PC-3 (cell line): ENCODE measurements around the gene EPHB2. TPM values are rescaled to one million over a fixed set of nuclear protein-coding genes. Genes with fewer than 3 reads are reported as not detected.
A peak's percentile ranks its signal among the peaks of the same experiment; 100 is the strongest.

Experiments
- ATAC-seq: fragments of 200-7000 bp; cut with Tn5 transposase; 2 replicates; pipeline ENCODE4 v1.9.1; 2020; ENCODE audit warnings: mild to moderate bottlenecking, moderate library complexity
- BruUV-seq: library from RNA; stranded (reverse); fragments of 400-500 nt; replicated peaks from 2 replicates; lab custom pipeline; 2021; lab: Mats Ljungman, UMichigan
- CTCF ChIA-PET: fragments of 300-600 bp; sonication (Branson Sonifier 250); formaldehyde crosslinking; loops from one replicate; lab custom pipeline; 2022; ENCODE audit warnings: antibody characterized with exemption; lab: Charles Lee
- POLR2A ChIA-PET: fragments of 300-600 bp; sonication (Branson Sonifier 250); formaldehyde crosslinking; loops from one replicate; lab custom pipeline; 2022; ENCODE audit warnings: antibody characterized with exemption; ENCODE audit not compliant: unreplicated experiment; lab: Charles Lee
- DNase-seq: peaks from one replicate; pipeline ENCODE4 v3.0.0-alpha.2; 2015
- H2AFZ ChIP-seq: fragments of 300-600 bp; sonication (generic); 2 replicates; pipeline ENCODE4 v1.6.0; 2016; ENCODE audit warnings: antibody characterized with exemption, low read length
- H3F3A ChIP-seq: fragments of 300-600 bp; sonication (generic); one replicate; pipeline ENCODE4 v1.6.0; 2017; ENCODE audit warnings: antibody characterized with exemption, low read length, control low read depth, mild to moderate bottlenecking; ENCODE audit not compliant: unreplicated experiment
- H3K27ac ChIP-seq: fragments of 300-600 bp; sonication (generic); 2 replicates; pipeline ENCODE4 v1.5.1; 2016; ENCODE audit warnings: mild to moderate bottlenecking, low read length
- H3K27me3 ChIP-seq: fragments of 300-600 bp; sonication (generic); 2 replicates; pipeline ENCODE4 v1.6.1; 2016; ENCODE audit warnings: low read length, mixed read lengths
- H3K36me3 ChIP-seq: fragments of 300-600 bp; sonication (generic); 2 replicates; pipeline ENCODE4 v1.6.1; 2016; ENCODE audit warnings: low read depth, mixed run types, low read length, mixed read lengths
- H3K4me1 ChIP-seq: fragments of 300-600 bp; sonication (generic); 2 replicates; pipeline ENCODE4 v1.5.1; 2016; ENCODE audit warnings: low read length; ENCODE audit not compliant: insufficient read depth
- H3K4me2 ChIP-seq: fragments of 300-600 bp; sonication (generic); 2 replicates; pipeline ENCODE4 v1.6.0; 2016; ENCODE audit warnings: low read length
- H3K4me3 ChIP-seq: fragments of 300-600 bp; sonication (generic); 2 replicates; pipeline ENCODE4 v1.5.1; 2016; ENCODE audit warnings: mild to moderate bottlenecking, low read length, mixed read lengths
- H3K79me2 ChIP-seq: fragments of 300-600 bp; sonication (generic); 2 replicates; pipeline ENCODE4 v1.6.1; 2017; ENCODE audit warnings: low read length, mixed read lengths
- H3K9ac ChIP-seq: fragments of 300-600 bp; sonication (generic); 2 replicates; pipeline ENCODE4 v1.6.0; 2016; ENCODE audit warnings: mild to moderate bottlenecking, low read length
- H3K9me2 ChIP-seq: fragments of 300-600 bp; sonication (generic); replicated peaks from 2 replicates; pipeline ENCODE4 v1.6.1; 2016; ENCODE audit warnings: mixed run types, low read length, mixed read lengths
- H3K9me3 ChIP-seq: fragments of 300-600 bp; sonication (generic); 2 replicates; pipeline ENCODE4 v1.6.1; 2016; ENCODE audit warnings: low read length, mixed read lengths
- H4K20me1 ChIP-seq: fragments of 300-600 bp; sonication (generic); 2 replicates; pipeline ENCODE4 v1.6.1; 2016; ENCODE audit warnings: low read length, mixed read lengths
- EZH2 ChIP-seq: fragments of 300-600 bp; sonication (generic); IDR thresholded peaks from one replicate; pipeline ENCODE4 v1.6.1; 2017; ENCODE audit warnings: antibody characterized with exemption, mild to moderate bottlenecking, low read length; ENCODE audit not compliant: unreplicated experiment
- EZH2phosphoT487 ChIP-seq: fragments of 300-600 bp; sonication (generic); IDR thresholded peaks from 2 replicates; pipeline ENCODE4 v1.6.1; 2018; ENCODE audit warnings: mild to moderate bottlenecking, antibody characterized with exemption, low read length, borderline replicate concordance
- intact Hi-C: fragments of 100-400 bp; cut with micrococcal nuclease; formaldehyde crosslinking; loops from 2 replicates; pipeline ENCODE4 v1.9.0; 2023
- total RNA-seq: library from RNA; depleted of rRNA; stranded (reverse); fragments of >200 nt; gene quantifications from 2 replicates; pipeline ENCODE4 v1.2.3, GENCODE V29; 2014
- TF ChIP-seq, protein P1 (sequence below): fragments of 300-600 bp; sonication (generic); conservative IDR thresholded peaks from 2 replicates; pipeline ENCODE4 v1.5.1; 2017; ENCODE audit warnings: antibody characterized with exemption, low read depth, mild to moderate bottlenecking, low read length

EPHB2 gene
- total RNA-seq, 1 experiment from 2014 or later, result 23.2 TPM

- Histone ChIP-seq H3K4me2 (no peak overlapping the region), H2AFZ (no peak overlapping the region), H4K20me1 (no peaks in the 10 kb centered on the region), H3K79me2 (no peaks in the 10 kb centered on the region), H3K9ac (no peak overlapping the region), H3K4me3 (no peak overlapping the region), H3F3A (no peaks in the 10 kb centered on the region), H3K27me3 (no peaks in the 10 kb centered on the region), H3K4me1 (peaks cover 6% of the 10 kb centered on the region; the same call in 1 of the 2 replicates), H3K9me3 (no peaks in the 10 kb centered on the region), H3K36me3 (no peaks in the 10 kb centered on the region), H3K27ac (no peak overlapping the region), H3K9me2 (no peaks in the 10 kb centered on the region)
- TF ChIP-seq, protein P1, sequence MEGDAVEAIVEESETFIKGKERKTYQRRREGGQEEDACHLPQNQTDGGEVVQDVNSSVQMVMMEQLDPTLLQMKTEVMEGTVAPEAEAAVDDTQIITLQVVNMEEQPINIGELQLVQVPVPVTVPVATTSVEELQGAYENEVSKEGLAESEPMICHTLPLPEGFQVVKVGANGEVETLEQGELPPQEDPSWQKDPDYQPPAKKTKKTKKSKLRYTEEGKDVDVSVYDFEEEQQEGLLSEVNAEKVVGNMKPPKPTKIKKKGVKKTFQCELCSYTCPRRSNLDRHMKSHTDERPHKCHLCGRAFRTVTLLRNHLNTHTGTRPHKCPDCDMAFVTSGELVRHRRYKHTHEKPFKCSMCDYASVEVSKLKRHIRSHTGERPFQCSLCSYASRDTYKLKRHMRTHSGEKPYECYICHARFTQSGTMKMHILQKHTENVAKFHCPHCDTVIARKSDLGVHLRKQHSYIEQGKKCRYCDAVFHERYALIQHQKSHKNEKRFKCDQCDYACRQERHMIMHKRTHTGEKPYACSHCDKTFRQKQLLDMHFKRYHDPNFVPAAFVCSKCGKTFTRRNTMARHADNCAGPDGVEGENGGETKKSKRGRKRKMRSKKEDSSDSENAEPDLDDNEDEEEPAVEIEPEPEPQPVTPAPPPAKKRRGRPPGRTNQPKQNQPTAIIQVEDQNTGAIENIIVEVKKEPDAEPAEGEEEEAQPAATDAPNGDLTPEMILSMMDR, result no peak
- TF ChIP-seq EZH2phosphoT487, result no peak
- TF ChIP-seq EZH2, result no peak
- no TSS peak for BruUV-seq
- DNase-seq, result no peak
- ATAC-seq, result no peak
- intact Hi-C loops, result no loop called here
- ChIA-PET CTCF (no interaction called here), POLR2A (interaction anchor here (0.6 kb wide), 1 partner anchor 176 kb away, joined by 3 read pairs; no protein-coding TSS in a partner anchor)
These were observed 257.2 kb downstream of the EPHB2 start for GRCh38 chr1:22967833-22968232.

- DNase-seq, result peak; percentile 71
- Histone ChIP-seq H3K36me3 (no peaks in the 10 kb centered on the region), H3K4me2 (no peak overlapping the region), H3K4me3 (no peak overlapping the region), H2AFZ (no peak overlapping the region; the same call in 1 of the 2 replicates), H3K27me3 (no peaks in the 10 kb centered on the region), H3K9ac (no peak overlapping the region), H3K27ac (no peak overlapping the region), H3K4me1 (peaks cover 6% of the 10 kb centered on the region; the same call in 1 of the 2 replicates), H3K9me2 (no peaks in the 10 kb centered on the region), H3K9me3 (no peaks in the 10 kb centered on the region), H3K79me2 (no peaks in the 10 kb centered on the region), H3F3A (no peaks in the 10 kb centered on the region), H4K20me1 (no peaks in the 10 kb centered on the region)
- peak; percentile 78 for ATAC-seq
- POLR2A ChIA-PET, result no interaction called here
- intact Hi-C loops, result no loop called here
- BruUV-seq, result no TSS peak
- CTCF ChIA-PET, result no interaction called here
- TF ChIP-seq EZH2, result no peak
- no peak for TF ChIP-seq EZH2phosphoT487
- TF ChIP-seq, protein P1, result no peak
These were observed 258.7 kb downstream of the EPHB2 start for GRCh38 chr1:22969304-22969709.

GRCh38 chr1:22970096-22970495 lies 259.5 kb downstream of the EPHB2 start:
- Histone ChIP-seq H3K36me3 (no peaks in the 10 kb centered on the region), H3K4me1 (peaks cover 6% of the 10 kb centered on the region; the same call in 1 of the 2 replicates), H4K20me1 (no peaks in the 10 kb centered on the region), H3K9me2 (no peaks in the 10 kb centered on the region), H2AFZ (no peak overlapping the region), H3K27ac (no peak overlapping the region), H3K9ac (no peak overlapping the region), H3K79me2 (no peaks in the 10 kb centered on the region), H3K27me3 (no peaks in the 10 kb centered on the region), H3K4me3 (no peak overlapping the region), H3K4me2 (no peak overlapping the region), H3F3A (no peaks in the 10 kb centered on the region), H3K9me3 (no peaks in the 10 kb centered on the region)
- ChIA-PET POLR2A (no interaction called here), CTCF (no interaction called here)
- intact Hi-C loops, result no loop called here
- TF ChIP-seq, protein P1, result no peak
- TF ChIP-seq EZH2phosphoT487 (no peak), EZH2 (no peak)
- DNase-seq (no peak), ATAC-seq (no peak)
- BruUV-seq, result no TSS peak
